NOMO-1 treated with dmso at 0.1 percent for 144 hours (cell line): ENCODE data around the gene SIM2.

Source experiments
- DNase-seq: peaks from one replicate; lab custom pipeline; 2025; ENCODE audit not compliant: unreplicated experiment; lab: John Stamatoyannopoulos, UW

Gene SIM2

DNA sequence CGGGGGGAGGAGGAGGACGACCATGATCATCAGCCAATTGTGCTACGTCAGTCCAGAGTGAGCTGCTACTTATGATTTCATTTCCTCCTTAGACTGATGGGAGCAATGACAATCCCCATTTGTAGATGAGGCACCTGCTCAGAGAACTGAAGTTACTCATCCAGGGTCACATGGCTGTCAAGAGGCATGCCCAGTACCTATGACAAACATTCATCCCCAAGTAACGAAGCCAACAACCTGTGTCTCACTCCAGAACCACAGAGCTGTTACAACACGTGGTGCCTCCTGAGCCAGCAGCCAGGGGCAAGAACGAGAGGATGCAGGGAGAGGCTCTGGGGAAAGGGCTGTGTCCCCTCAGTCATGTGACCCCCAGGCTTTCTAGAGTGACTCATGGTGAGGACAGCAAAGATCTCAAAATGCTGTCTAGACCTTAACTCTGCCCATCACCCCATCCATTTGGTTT is 93.6 kb downstream of the SIM2 start:
- no peak for DNase-seq

GRCh38 chr21:36796070-36796469 is 97.2 kb downstream of the SIM2 start:
- DNase-seq, result no peak

- DNase-seq, result no peak
Measured at GRCh38 chr21:36798491-36798890, 99.6 kb downstream of the SIM2 start.
